GM18867 (cell line): ENCODE data around the gene PLEKHG2.
A peak's percentile ranks its signal among the peaks of the same experiment; 100 is the strongest.

Experiments
- ATAC-seq: cut with Tn5 transposase; IDR thresholded peaks from one replicate; pipeline ENCODE4 v1.9.1; 2021; ENCODE audit warnings: mild to moderate bottlenecking, moderate library complexity; ENCODE audit not compliant: unreplicated experiment

Gene PLEKHG2

DNA sequence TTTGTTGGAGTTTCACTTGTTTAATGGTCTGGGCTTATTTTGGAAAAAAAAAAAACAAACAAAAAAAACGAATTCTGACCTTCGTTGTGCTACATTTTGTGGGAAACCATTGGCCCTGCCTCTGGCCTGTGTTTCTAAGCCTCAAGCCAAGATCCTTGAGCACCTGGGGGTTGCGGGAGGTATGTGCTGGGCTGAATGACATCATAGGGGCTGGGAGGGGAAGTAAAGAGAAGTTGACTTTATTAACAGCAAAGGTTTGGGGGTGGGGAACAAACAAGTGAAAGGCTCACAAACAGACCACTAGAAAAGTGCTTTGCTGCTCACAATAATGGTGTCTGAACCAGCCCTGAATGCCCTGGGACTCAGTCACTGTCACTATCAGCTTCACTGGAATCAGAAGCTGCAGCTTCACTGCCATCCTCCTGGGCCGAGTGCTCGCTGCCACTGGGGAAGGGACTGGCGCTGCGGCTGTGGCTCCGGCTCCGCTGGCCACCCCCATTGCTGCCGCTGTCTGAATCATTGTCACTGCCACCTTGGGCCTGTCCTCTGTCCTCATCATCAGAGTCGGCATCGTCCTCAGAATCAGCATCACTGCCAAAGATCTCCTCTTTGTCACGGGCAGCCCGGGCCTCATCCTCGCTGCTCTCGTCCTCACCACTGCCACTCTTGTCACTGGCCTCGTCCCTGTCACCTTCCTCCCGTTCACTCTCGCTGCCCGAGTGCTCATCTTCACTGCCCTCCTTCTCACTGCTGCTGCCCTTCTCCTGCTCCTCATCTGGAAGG, 26.6 kb upstream of the PLEKHG2 start:
- no peak for ATAC-seq

DNA sequence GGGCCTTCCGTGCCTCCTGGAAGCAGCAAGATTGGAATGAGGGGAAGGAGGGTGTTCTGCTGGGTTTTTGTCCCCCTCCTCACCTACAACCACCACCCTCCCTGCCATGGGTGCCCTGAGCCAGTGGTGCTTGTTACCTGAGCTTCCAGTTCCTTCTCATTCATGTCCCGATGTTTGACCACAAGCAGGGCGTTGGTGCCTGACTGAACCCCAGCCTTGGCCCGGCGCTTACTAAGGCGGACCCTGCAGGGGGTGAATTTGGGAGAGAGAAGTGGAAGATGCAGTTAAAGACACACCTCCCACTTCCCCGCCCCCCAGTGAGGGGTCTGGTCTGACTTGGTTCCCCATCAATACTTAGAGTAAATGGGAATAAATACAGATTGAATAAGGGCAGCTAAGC, 25.9 kb upstream of the PLEKHG2 start:
- no peak for ATAC-seq

DNA sequence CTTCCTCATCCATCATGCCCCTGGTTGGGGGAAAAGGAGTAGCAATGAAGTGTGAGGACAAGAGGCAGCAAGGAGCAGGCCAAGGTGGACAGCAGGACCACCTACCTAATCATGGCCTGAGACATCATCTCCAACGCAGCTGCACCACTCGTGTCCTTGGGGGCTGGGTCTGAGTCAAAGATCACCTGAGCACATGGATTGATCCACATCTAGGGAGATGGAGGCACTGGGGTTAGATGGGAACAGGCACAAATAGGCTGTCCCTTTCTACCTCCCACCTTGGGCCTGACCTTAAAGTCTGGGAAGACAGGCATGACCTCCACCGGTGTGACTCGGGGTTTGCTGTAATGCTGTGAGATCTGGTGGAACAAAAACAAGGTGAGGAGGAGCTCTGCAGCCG, 23.8 kb upstream of the PLEKHG2 start:
- ATAC-seq: no peak

DNA sequence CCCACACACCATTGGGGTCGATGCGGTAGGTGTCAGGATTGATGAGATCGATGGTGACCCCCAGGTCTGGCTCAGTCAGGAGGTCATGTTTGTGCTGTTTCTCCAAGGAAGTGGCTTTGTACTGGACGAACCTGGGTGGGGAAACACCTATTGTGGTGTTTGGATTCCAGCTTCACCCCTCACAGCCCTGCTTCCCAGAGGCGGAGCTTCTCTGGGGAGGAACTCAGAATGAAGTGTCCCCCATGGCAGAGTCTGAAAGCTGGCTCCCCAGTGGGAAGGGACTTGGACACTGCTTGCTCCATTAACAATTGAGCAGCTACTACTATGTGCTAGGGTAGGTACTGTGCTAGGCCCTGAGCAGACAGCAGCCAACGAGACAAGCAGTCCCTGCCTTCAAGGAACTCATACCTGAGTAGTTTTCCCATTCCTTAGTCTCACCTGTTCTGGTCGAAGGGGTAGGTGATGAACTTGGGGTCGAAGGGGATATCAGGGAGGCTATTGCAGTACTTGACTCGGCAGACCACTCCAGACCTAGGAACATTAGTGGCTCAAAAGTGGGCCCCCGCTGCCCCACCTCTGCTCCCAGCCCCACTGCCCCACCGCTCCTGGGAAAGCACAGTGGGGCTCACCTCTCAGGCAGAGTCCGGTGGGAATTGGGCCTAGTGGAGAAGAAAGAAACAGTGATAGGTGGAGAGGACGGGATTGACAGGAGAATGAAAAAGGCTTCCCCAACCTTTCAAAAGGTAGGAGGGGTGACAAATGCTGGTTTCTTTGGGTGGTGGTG, 22.6 kb upstream of the PLEKHG2 start:
- ATAC-seq: no peak

DNA sequence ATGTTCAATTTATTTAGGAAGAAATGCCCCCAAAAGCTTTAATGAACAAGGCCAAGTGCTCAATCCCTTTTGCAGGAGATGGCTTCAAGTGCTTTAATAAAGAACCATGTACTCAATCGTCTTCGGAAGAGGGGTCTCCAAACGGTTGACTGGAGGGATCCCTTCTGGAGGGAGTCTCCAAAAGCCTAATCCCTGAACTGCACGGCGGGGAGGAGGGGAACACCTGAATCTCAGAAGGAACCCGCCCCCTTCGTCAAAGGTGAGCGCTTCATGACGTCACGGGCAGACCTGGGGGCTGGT, 22.1 kb upstream of the PLEKHG2 start:
- ATAC-seq: no peak

DNA sequence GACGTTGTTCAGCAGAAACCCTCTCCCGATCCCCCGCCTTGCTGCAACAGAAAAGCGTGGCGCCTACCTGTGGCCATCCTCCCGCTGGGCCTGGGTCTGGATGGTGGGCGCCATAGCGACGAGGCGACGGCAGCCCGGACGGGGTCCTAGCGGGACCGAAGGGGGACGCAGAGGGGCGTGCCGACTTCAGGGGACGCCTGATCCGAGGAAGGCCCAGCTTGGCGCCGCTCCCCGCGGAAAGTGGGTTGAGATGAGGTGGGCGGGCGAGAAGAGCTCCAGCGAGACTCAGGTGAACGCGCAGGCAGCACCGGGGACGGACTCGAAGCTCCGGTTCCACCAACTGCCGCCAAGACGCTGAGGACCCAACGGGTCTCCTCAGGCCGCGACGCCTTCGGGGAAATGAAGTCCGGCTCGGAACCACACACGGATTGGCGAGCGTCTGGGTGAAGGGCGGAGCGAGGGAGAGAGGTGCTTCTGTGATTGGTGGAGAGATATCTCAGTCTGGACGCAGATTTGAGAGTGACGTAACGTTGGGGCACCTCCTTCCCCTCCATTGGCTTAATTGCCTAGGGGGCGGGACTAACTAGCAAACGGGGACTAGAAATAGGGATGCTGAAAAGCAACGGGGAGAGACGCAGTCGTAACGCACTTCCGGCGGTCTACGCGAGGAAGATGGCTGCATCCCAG, 21.6 kb upstream of the PLEKHG2 start, which contains the start of the genes MED29 and PAF1:
Gene MED29, plus strand, starts transcription at position 628 of the 687 bp plus-strand sequence. Its CDS starts 45 bp downstream, at position 673.
Gene PAF1, minus strand, starts transcription at position 356 of the 687 bp plus-strand sequence. Its CDS starts 242 bp downstream, at position 114.
- peak; percentile 92 for ATAC-seq

DNA sequence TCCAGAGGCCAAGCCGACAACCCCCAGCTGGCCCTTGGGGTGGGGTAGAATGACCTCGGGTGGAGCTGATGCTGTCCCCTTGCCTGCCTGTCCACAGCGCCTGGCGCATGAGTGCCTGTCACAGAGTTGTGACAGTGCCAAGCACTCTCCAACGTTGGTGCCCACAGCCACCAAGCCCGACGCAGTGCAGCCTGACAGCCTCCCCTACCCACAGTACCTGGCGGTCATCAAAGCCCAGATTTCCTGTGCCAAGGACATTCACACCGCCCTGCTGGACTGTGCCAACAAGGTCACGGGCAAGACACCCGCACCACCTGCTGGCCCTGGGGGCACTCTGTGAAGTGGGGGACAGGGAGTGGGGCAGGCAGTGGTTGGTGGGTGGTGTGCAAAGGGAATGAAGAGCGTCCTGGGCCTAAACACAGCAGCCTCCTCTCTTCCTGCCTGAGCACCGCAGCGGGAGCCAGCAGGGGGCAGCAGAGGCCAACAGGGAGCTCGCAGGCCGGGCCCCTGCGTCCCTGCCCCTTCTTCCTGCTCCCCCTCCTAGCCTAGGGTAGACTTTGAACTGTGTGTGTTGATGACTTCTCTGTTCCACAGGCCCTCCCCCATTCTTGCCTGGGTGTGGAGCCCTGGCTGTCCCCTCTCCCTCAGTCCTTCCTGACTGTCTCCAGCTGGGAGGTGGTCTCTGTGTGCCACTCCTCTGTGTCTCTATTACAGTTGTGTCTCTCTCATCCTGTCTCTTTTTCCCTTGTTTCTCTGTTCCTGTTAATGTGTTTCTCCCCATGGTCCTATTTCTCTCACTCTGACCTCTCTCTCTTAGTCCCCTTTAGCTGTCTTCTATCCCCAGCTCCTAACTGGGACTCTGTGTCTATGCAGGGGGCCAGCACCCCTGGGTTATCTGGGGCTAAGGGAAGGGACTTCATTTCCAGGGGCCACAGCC, 14.8 kb upstream of the PLEKHG2 start:
- peak; percentile 31 for ATAC-seq

DNA sequence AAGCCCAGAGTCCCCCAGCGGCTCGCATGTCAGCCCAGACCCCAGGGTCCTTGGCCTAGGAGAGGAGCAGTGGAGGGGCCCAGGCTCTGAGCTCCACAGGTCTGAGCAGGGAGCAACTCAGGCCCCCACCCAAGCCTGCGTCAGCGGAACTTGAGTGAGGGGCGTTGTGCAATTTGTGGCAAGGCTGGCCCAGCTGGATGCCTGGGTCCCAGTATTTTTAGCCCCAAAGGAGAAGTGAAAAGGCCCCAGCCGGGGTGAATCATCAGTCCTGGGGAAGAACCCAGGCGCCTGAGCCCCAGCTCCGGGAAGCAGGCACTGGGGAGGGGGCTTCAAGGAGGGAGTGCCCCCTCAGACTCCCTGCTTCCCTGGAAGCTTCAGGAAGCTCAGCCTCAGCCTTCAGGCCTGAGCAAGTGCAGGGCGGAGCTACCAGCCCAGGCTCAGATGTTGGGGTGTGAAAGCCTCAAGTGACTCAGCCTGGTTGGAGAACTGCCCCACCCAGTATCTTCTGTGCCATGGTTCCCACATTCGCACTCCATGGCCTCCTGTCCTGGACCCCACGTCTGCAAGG, 14.1 kb upstream of the PLEKHG2 start:
- no peak for ATAC-seq

DNA sequence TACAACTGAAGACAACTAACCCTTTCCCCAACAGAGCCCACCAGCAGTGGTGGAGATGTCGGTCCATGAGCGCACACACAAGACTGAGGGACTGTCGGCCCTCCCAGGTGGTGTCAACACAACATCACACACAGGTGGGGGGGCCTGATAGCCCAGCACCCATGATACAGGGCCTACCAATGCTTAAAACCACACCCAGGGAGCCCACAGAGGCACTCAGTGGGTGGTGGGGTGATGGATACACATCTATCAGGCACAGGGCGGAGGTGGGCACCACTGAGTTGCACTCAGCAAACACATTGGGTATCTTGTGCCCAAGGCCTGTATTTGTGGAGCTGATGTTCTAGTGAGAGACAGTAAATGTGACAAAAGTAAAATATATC, 12.8 kb upstream of the PLEKHG2 start:
- ATAC-seq: no peak

DNA sequence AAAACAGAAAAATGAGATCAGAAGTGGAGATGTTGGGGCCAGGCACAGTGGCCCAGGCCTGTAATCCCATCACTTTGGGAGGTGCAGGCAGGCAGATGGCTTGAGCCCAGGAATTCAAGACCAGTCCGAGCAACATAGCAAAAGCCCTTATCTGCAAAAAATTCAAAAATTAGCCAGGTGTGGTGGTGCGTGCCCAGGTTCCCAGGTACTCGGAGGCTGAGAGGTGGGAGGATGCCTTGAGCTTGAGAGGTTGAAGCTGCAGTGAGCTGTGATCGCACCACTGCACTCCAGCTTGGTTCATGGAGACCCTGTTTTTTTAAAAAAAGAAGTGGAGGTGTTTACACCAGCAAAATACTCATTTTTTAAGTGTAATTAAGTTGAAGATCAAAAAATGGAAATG, 12.4 kb upstream of the PLEKHG2 start:
- ATAC-seq: no peak

DNA sequence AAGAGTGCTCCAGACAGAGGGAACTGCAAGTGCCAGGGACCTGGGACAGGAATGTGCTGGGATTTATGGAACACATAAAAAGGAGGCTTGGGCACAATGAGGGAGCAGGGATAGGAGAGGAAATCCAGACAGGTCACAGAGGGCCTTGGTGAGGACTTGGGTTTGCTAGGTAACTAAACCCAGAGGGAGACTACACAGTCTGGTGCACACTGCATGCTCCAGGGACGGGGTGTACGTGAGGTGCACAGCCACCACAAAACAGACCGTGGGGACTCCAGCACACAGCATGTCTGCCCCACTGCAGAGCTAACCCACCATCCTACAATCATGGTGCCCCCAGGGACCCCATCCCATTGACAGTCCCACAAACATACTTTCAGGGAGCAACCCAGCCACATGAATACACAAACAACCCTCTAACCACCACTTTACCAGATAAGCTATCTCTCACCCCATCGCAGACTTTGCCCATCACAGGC, 11.4 kb upstream of the PLEKHG2 start:
- ATAC-seq: no peak

DNA sequence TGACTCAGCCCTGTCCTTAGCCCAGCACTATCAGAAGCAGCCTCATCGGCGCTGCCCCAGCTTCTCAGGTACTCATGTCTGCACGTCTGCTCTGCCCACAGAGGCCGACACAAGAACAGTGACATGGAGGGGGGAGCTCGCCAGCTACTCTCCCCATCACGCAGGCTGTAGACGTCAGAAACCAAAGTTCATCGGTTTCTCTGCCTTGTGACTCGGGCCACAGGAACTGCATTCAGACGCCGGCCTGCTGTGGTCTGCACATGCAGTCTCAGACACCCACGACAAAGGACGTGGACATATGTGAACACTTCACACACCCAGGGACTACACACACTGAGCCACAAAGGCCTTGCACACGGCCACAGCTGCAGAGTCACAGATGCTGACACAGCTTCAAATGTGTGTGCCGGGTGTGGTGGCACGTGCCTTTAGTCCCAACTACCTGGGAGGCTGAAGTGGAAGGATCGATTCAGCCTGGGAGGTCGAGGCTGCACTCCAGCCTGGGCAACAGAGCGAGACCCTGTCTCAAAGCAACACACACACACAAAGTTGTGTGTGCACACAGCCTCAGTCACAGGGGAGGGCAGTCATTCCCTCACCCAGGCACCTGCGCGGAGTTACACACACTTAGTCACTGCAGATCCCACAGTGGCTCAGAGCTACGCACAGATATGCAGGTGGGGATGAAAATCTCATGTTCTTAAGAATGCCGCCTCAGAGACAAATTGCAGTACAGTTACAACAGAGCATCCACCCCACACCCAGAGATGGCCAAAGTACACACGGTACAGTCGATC, 10.7 kb upstream of the PLEKHG2 start:
- ATAC-seq: no peak

DNA sequence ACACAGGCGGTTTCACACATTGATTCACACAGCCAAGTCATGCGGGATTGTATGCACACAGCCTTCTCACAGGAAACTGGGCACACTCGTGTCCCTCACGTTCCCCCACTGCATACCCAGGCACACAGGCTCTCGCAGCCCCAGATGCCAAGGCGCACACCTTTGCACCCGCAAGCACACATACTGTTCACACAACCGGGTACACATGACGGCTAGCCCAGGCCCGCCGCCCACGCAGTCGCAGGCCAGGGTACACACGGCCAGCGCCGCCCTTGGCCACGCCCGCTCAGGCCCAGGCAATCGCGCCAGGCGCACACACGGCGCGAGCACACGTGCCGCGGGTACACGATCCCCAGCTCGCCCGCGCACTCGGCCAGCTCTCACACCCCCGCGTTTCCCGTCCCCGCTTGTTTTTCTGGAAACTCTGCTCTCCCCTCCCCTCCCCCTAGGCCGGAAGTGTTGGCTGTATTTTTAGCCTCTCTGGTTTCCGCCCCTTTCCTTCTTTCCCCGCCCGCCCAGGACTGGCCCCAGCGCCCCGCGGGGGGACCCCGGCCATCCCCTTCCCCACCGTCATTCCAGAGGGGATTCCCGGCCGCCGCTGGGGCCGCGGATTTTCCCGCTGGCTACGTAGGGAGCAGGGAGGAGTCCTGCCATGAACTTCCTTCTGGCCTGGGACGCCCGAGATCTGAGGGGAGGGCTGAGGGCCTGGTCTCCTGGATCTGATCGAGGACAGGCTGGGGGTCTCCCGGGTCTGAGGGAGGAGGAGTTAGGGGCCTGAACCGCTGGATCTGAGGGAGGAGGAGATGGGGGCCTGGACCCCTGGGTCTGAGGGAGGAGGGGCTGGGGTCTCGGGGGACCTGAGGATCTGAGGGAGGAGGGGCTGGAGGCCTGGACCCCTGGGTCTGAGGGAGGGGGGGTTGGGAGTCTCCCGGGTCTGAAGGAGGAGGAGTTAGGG, 9.8 kb upstream of the PLEKHG2 start:
- ATAC-seq: no peak

DNA sequence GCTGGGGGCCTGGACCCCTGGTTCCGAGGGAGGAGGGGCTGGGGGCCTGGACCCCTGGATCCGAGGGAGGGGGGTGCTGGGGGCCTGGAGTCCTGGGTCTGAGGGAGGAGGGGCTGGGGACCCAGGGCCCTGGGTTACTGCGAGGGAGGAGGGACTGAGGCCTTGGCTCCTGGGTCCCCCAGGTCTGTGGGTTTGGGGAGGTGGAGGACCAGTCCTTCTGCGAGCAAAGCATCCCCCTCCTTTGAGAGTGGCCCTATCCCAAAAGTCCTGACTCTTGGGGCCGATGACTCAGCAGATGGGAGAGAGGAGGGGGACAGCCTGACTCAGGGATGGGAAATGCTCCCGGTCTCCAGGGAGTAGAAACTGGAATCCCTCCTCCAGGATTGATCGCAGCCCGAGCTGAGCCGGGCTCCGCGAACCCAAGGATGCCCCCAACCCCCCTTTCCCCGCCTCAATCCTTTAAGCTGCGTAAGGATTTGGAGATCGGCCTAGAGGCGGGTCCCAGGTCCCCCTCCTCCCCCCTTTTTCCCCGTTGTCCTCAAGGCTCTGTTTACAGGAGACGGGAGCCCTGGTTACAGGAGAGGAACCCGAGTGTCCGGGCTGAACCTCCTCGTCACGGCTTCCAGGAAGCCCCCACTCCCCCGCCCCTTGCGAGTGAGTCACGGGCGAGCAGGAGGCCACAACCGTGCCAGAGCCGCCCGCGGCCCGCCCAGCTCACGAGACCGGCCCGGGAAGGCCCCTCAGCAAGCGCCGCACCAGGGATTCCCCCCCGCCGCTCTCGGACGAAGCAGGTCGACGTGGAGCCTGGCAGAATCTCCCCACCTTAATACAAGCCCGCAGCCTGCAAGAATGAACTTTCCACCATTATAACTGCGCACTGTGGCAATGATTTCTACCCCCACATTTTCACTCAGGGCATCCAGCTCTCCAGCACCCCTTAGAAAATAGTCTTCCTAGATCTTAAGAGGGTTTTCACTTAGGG, 8.8 kb upstream of the PLEKHG2 start:
- ATAC-seq: peak; percentile 25

DNA sequence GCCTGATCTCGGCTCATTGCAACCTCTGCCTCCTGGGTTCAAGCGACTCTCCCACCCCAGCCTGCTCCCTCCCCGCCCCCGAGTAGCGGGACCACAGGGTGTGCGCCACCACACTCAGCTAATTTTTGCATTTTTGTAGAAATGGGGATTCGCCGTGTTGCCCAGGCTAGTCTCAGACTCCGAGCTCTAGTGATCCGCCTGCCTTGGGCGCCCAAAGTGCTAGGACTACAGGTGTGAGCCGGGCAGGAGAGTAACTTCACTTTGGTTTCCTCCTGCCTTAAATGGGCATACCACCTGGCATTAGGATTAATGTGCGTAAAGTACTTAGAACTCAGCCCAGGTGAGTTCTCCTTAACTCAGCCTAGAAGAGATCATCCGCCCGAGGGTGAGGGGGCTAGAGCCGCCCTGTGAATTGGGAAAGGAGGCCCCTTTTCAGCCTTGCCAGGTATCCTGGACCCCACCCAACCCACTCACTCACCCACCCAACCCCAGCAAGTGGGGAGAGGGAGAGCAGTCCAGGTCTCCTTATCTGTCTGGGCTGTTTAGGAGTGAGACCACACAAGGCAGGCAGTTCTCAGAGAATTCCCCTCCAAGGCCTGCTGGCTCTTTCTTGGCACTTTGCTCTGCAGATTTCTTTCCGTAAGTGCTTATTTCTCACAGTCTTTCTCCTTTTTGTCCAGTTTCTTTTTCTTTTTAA, 7.1 kb upstream of the PLEKHG2 start:
- ATAC-seq: no peak

DNA sequence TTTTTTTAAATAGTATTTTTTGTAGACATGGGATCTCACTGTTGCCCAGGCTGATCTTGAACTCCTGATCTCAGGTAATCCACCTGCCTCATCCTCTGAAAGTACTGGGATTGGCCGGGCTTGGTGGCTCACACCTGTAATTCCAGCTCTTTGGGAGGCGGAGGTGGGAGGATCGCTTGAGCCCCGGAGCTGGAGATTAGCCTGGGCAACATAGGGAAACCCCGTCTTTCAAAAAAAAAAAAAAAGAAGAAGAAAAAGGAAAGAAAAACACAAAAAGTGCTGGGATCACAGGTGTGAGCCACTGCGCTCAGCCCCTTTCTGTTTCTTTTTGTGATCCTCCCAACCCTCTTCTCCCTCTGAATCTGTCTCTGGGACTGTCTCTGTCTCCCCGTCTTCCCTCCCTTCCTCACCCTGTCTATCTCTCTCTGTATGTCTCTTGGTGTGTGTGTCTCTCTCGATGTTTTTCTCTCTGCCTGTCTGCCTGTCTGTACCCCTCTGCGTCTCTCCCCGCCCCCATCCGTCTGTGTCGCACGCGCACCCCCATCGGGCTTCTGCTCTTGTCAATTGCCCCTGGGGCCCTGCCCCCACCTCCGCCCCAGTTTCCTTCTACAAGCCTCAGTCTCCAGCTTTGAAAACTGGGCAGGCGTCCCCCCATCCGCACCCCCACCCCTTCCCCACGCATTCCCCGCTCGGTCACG, 6.4 kb upstream of the PLEKHG2 start:
- ATAC-seq: no peak
